Epithelial cell of esophagus (primary cell): Measurements from ENCODE around the gene ABCA3.
"Not testable (repeated sequence)": the region's sequence is repeated elsewhere in the genome, so short reads cannot be mapped to it uniquely, and the experiment has no call there.

Experiments
- DNase-seq: peaks from one replicate; pipeline ENCODE4 v3.0.0; 2010; ENCODE audit warnings: low read depth
- H3K4me3 ChIP-seq: 2 replicates; pipeline ENCODE4 v1.5.1; 2011; ENCODE audit warnings: mild to moderate bottlenecking, low read length, control low read depth
- CTCF ChIP-seq: IDR thresholded peaks from 2 replicates; pipeline ENCODE4 v1.5.1; 2011; ENCODE audit warnings: low read depth, mild to moderate bottlenecking, low read length, control low read depth, inconsistent platforms; ENCODE audit not compliant: insufficient read depth; ENCODE audit errors: missing control alignments

The ABCA3 gene

GRCh38 chr16:2267913-2268666, 72.4 kb downstream of the ABCA3 start, which contains the start of gene RNPS1:
RNPS1 (minus strand) TSS chr16:2268126; CDS start chr16:2264643, 3,483 bp downstream.
- peak; percentile 97 for DNase-seq
- H3K4me3 ChIP-seq = peak within 1 kb of the TSS; percentile 83
- no peak for TF ChIP-seq CTCF

DNA sequence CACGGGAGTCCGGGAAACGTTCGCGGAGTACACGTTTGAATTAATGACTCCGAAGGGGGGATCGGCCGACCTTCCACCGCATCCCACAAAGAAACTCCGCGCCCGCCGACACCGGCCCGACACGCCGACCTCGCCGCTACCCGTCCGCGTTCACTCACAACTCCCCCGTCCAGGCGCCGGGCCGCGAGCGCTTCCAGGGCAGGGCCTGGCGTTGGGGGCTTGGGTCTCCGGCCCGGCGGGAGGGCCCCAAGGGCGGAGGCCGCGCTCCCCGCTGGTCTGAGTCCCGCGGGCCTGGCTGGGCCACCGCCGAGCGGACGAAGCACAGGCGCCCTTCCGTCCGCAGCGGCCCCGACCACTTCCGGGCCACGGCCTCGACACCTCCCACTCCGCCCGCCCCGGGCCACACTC, 73.0 kb downstream of the ABCA3 start:
- DNase-seq = not testable (repeated sequence)
- H3K4me3 ChIP-seq = peak overlapping the region; percentile 83

GRCh38 chr16:2266887-2267286, 73.6 kb downstream of the ABCA3 start:
- peak; percentile 16 for DNase-seq
- H3K4me3 ChIP-seq = peak overlapping the region; percentile 83

DNA sequence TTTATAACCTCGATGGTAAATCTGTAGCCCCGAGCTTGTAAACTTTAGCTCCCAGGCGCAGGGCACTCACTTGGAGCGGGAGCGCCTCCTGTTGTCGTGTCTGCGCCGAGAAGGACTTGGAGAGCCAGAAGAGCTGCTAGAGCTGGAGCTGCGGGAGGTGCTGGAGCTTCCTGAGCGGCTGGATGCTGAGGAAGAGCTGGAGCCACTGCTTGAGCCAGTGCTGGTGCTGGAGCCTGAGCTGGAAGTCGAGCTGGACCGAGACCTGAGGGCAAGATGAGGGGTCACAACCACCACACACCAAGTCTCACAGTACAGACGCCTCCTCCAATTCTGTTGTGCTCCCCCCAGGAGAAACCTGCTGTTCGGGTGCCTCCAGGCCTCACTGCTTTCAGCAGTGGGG, 77.5 kb downstream of the ABCA3 start:
- not testable (repeated sequence) for H3K4me3 ChIP-seq, DNase-seq

DNA sequence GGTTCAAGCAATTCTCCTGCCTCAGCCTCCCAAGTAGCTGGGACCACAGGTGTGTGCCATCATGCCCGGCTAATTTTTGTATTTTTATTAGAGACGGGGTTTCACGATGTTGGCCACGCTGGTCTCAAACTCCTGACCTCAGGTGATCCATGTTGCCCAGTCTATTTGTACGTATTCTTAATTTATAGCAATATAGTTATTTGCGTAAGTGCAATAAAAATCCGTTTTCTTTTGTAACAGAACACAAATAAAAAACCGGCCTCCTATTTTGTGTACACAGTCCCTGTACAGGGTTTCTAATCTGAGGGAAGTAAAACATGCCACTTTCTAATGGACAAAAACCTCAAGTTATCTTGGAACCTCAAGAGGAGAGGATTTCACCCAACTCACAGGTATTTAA, 80.3 kb downstream of the ABCA3 start:
- H3K4me3 ChIP-seq = no peak overlapping the region
- DNase-seq = no peak
- no peak for TF ChIP-seq CTCF

DNA sequence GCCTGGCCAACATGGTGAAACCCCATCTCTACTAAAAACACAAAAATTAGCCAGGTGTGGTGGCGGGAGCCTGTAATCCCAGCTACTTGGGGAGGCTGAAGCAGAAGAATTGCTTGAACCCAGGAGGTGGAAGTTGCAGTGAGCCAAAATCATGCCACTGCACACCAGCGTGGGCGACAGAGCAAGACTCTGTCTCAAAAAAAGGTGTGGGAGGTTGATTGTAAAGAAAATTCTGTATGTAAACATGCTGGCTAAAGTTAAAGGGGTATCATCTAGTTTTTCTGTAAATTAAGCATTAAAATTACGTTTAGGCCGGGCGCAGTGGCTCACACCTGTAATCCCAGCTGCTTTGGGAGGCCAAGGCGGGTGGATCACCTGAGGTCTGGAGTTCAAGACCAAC, 82.0 kb downstream of the ABCA3 start:
- H3K4me3 ChIP-seq, DNase-seq: not testable (repeated sequence)

DNA sequence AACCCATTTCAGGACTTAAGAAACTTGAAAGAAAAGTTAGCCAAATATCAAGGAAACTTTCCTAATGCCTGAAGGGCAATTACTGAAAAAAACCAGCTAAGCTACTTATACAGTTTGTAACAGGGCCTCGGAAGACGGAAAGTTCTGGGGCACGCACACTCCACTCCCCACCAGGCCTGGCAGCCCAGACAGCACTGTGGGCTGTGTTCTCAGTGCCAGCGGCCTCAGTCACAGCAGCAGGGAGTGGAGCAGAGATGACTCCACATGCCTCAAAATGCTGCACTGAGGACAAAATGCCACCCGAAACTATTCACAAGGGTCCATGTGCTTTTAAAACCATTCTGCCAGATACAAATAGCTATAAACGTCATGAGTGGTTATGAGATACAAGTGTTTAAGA, 82.8 kb downstream of the ABCA3 start:
- no peak for DNase-seq
- no peak for TF ChIP-seq CTCF
- no peak overlapping the region for H3K4me3 ChIP-seq

DNA sequence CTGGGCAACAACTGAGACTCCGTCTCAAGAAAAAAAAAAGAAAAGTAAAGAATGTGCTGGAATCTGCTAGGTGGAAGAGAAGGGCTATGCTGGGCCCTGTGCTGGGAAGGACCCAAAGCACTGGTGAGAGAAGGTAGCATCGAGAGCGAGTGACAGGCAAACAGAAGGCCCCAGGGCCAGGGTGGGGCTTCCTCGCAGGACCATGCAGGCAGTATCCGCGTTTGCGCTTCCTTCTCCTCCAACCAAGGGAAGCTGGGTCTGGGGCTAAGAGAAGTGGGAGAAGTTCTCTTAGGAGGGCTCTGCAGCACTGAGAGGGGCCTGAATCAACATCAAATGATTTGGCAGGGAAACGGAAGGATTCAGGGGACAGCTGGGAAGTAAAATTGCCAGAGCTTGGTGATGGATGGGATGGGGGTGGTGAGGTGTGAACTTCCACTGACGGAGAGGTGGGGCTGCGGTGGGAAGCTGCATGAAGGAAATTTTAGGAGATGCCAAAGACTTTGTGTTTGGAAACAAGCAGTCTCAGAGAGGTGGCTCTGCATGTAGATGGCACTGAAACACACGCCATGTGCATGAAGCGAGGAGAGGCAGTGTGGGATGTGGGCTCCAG, 83.9 kb downstream of the ABCA3 start:
- no peak for TF ChIP-seq CTCF
- H3K4me3 ChIP-seq = no peak overlapping the region
- no peak for DNase-seq

DNA sequence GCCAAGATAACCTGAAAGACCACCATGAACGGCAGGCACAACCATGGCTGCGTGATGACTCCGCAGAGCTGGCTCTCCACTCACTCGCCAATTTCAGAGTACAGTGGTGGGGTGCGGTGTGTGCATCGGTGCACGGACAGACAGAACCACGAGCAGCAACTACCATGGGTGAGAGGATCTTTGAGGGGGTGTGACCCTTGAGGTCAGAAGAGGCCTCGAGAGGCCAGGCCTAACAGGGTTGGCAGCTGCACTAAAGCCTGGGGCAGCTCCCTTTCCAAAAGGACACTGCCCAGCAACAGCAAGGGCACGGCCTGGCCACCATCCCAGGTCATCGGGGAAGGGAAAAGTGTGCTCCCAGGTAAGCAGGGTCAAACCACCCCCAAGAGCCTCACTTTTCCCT, 87.2 kb downstream of the ABCA3 start:
- no peak for TF ChIP-seq CTCF
- DNase-seq = no peak
- no peak overlapping the region for H3K4me3 ChIP-seq
